ENCODE measurements around the gene KHDC3L.

KHDC3L gene

GRCh38 chr6:73362358-73362757 lies at the start of gene KHDC3L:
Gene KHDC3L, plus strand, starts transcription at chr6:73362658. Its CDS starts 72 bp downstream, at chr6:73362730.
- DNase-seq (ENCODE audit: low read depth): no peak

GRCh38 chr6:73314577-73315492 lies 47.6 kb upstream of the KHDC3L start:
- no peak for DNase-seq (ENCODE audit: low read depth)

- no peak for DNase-seq (ENCODE audit: low read depth)
These were observed 39.1 kb upstream of the KHDC3L start for GRCh38 chr6:73323323-73323722.

GRCh38 chr6:73325656-73326055 lies 36.8 kb upstream of the KHDC3L start:
- no peak for DNase-seq (ENCODE audit: low read depth)

GRCh38 chr6:73328790-73329189 lies 33.7 kb upstream of the KHDC3L start:
- DNase-seq (ENCODE audit: low read depth): no peak

- no peak for DNase-seq (ENCODE audit: low read depth)
These were observed 33.3 kb upstream of the KHDC3L start for GRCh38 chr6:73329201-73329600.

- no peak for DNase-seq (ENCODE audit: low read depth)
These were observed 23.1 kb upstream of the KHDC3L start for GRCh38 chr6:73339340-73339739.

GRCh38 chr6:73340048-73340447 lies 22.4 kb upstream of the KHDC3L start:
- DNase-seq (ENCODE audit: low read depth): no peak

- DNase-seq (ENCODE audit: low read depth): no peak
These were observed 21.1 kb upstream of the KHDC3L start for GRCh38 chr6:73341335-73341734.

- DNase-seq (ENCODE audit: low read depth): no peak
These were observed 20.3 kb upstream of the KHDC3L start for GRCh38 chr6:73342174-73342573.

- no peak for DNase-seq (ENCODE audit: low read depth)
These were observed 19.3 kb upstream of the KHDC3L start for GRCh38 chr6:73343164-73343563.

- DNase-seq (ENCODE audit: low read depth): no peak
These were observed 13.8 kb upstream of the KHDC3L start for GRCh38 chr6:73348550-73349204.

GRCh38 chr6:73349311-73349710 lies 13.1 kb upstream of the KHDC3L start:
- DNase-seq (ENCODE audit: low read depth): no peak

- no peak for DNase-seq (ENCODE audit: low read depth)
These were observed 8.5 kb upstream of the KHDC3L start, which contains the start of gene DPPA5 for GRCh38 chr6:73353636-73354593. Gene DPPA5, minus strand, starts transcription at chr6:73354276. Its CDS starts 51 bp downstream, at chr6:73354225.

GRCh38 chr6:73362869-73363536 lies 545 bp downstream of the KHDC3L start:
- DNase-seq (ENCODE audit: low read depth): no peak

GRCh38 chr6:73363537-73363875 lies 1.0 kb downstream of the KHDC3L start:
- DNase-seq (ENCODE audit: low read depth): no peak

- DNase-seq (ENCODE audit: low read depth): no peak
These were observed 1.7 kb downstream of the KHDC3L start for GRCh38 chr6:73364121-73364520.

- DNase-seq (ENCODE audit: low read depth): no peak
These were observed 2.1 kb downstream of the KHDC3L start for GRCh38 chr6:73364549-73364948.

- DNase-seq (ENCODE audit: low read depth): no peak
These were observed 5.4 kb downstream of the KHDC3L start for GRCh38 chr6:73367761-73368355.

GRCh38 chr6:73368675-73369074 lies 6.2 kb downstream of the KHDC3L start:
- no peak for DNase-seq (ENCODE audit: low read depth)

- no peak for DNase-seq (ENCODE audit: low read depth)
These were observed 6.7 kb downstream of the KHDC3L start for GRCh38 chr6:73369157-73369556.
